ENCODE results near the gene OR8B4.

OR8B4 gene

GRCh38 chr11:124380585-124380984 is 44.1 kb downstream of the OR8B4 start:
- TF ChIP-seq ISL1 (CRISPR knock-in tag; IDR thresholded peaks at IDR 0.05) = no peak
- no peak for TF ChIP-seq ZFP3 (CRISPR knock-in tag; IDR thresholded peaks at IDR 0.05)
- TF ChIP-seq GLIS3 (CRISPR knock-in tag; IDR thresholded peaks at IDR 0.05) = no peak
- TF ChIP-seq ZNF8 (CRISPR knock-in tag; IDR thresholded peaks at IDR 0.05) = no peak
- no peak for TF ChIP-seq ZNF565 (CRISPR knock-in tag; conservative IDR thresholded peaks at IDR 0.05; ENCODE audit: low read depth)
- ATAC-seq = no peak

GRCh38 chr11:124376280-124376679 is 48.4 kb downstream of the OR8B4 start:
- ATAC-seq = no peak
- no peak for TF ChIP-seq ZFP30 (CRISPR knock-in tag; IDR thresholded peaks at IDR 0.05)
- TF ChIP-seq ESRRG (CRISPR knock-in tag; IDR thresholded peaks at IDR 0.05) = no peak
- TF ChIP-seq ZC3H10 (CRISPR knock-in tag; IDR thresholded peaks at IDR 0.05) = no peak
- TF ChIP-seq BACH2 (CRISPR knock-in tag; IDR thresholded peaks at IDR 0.05; ENCODE audit: borderline replicate concordance) = no peak
- TF ChIP-seq TOX (CRISPR knock-in tag; IDR thresholded peaks at IDR 0.05; ENCODE audit: borderline replicate concordance) = no peak
- no peak for TF ChIP-seq ZFP3 (CRISPR knock-in tag; IDR thresholded peaks at IDR 0.05)
- no peak for TF ChIP-seq TSHZ2 (CRISPR knock-in tag; IDR thresholded peaks at IDR 0.05)
- no peak for TF ChIP-seq CSRNP3 (CRISPR knock-in tag; IDR thresholded peaks at IDR 0.05)
- TF ChIP-seq POU6F1 (CRISPR knock-in tag; IDR thresholded peaks at IDR 0.05; ENCODE audit: borderline replicate concordance, low read depth) = no peak
- TF ChIP-seq TCF4 (CRISPR knock-in tag; IDR thresholded peaks at IDR 0.05; ENCODE audit: borderline replicate concordance) = no peak
- TF ChIP-seq ARNTL (CRISPR knock-in tag; IDR thresholded peaks at IDR 0.05; ENCODE audit: borderline replicate concordance, low read depth) = no peak
- no peak for TF ChIP-seq PATZ1 (CRISPR knock-in tag; IDR thresholded peaks at IDR 0.05; ENCODE audit: borderline replicate concordance)
- TF ChIP-seq ZNF8 (CRISPR knock-in tag; IDR thresholded peaks at IDR 0.05) = no peak
- no peak for TF ChIP-seq RARB (CRISPR knock-in tag; IDR thresholded peaks at IDR 0.05)

Measured in SK-N-SH treated with all-trans-retinoic acid at 6 μM for 48 hours (cell line).